CD14-positive monocyte (primary cell): ENCODE data around the gene IPO4. TPM values are rescaled to one million over a fixed set of nuclear protein-coding genes. Genes with fewer than 3 reads are reported as not detected.

ENCODE experiments used
- DNase-seq, 3 donors: peaks; one replicate each; pipeline ENCODE4 v3.0.0-alpha.2; 2011 to 2022
- H2AFZ ChIP-seq: 2 replicates; pipeline ENCODE4 v1.6.0; 2012; ENCODE audit warnings: mild to moderate bottlenecking, low read depth, low read length, inconsistent platforms; ENCODE audit not compliant: insufficient read depth, poor library complexity, severe bottlenecking
- H3K27ac ChIP-seq, 2 donors: 1 replicate in 1 of 2; 2 replicates in 1 of 2; pipeline ENCODE4 v1.5.1; 2012 to 2013; ENCODE audit warnings: low read length in 2 of 2, control low read depth in 1 of 2, inconsistent platforms in 1 of 2, low read depth in 1 of 2, mild to moderate bottlenecking in 1 of 2
- H3K27me3 ChIP-seq, 2 donors: one replicate each; pipeline versions ENCODE4 v1.6.0 to v1.6.1; 2011 to 2013; ENCODE audit warnings: low read length in 2 of 2; ENCODE audit not compliant: control insufficient read depth in 2 of 2, insufficient read depth in 2 of 2
- H3K36me3 ChIP-seq, 2 donors: replicated peaks in 1 of 2; 1 replicate in 1 of 2; 2 replicates in 1 of 2; pipeline versions ENCODE4 v1.5.1 to v1.6.1; 2012 to 2013; ENCODE audit warnings: low read length in 2 of 2, control low read depth in 1 of 2, inconsistent platforms in 1 of 2, mild to moderate bottlenecking in 1 of 2; ENCODE audit not compliant: insufficient read depth in 2 of 2, control insufficient read depth in 1 of 2
- H3K4me1 ChIP-seq, 2 donors: 1 replicate in 1 of 2; 2 replicates in 1 of 2; pipeline versions ENCODE4 v1.5.1 to v1.6.1; 2012 to 2013; ENCODE audit warnings: low read length in 2 of 2, control low read depth in 1 of 2, inconsistent platforms in 1 of 2, mild to moderate bottlenecking in 1 of 2, moderate library complexity in 1 of 2; ENCODE audit not compliant: insufficient read depth in 2 of 2, control insufficient read depth in 1 of 2
- H3K4me2 ChIP-seq: replicated peaks from 2 replicates; pipeline ENCODE3; 2012; ENCODE audit warnings: low read length, moderate library complexity, mild to moderate bottlenecking; ENCODE audit not compliant: poor library complexity, severe bottlenecking; ENCODE audit errors: extremely low read depth
- H3K4me3 ChIP-seq, 3 experiments: fragments of 200-600 bp in 1 of 3; sonication (generic) in 1 of 3; replicated peaks in 1 of 3; 1 replicate in 2 of 3; 2 replicates in 1 of 3; pipeline ENCODE4 v1.5.1; 2011 to 2013; ENCODE audit warnings: low read length in 3 of 3, mild to moderate bottlenecking in 3 of 3, control low read depth in 2 of 3, low read depth in 2 of 3, inconsistent platforms in 1 of 3, moderate library complexity in 1 of 3
- H3K79me2 ChIP-seq: 2 replicates; pipeline ENCODE4 v1.6.0; 2012; ENCODE audit warnings: mild to moderate bottlenecking, control low read depth, inconsistent platforms, low read length, moderate library complexity; ENCODE audit not compliant: insufficient read depth
- H3K9ac ChIP-seq: 2 replicates; pipeline ENCODE4 v1.6.0; 2017; ENCODE audit warnings: low read length, mild to moderate bottlenecking; ENCODE audit not compliant: insufficient read depth, poor library complexity, severe bottlenecking
- H3K9me3 ChIP-seq, 2 donors: replicated peaks in 1 of 2; 1 replicate in 1 of 2; 2 replicates in 1 of 2; pipeline versions ENCODE4 v1.5.1 to v1.6.1; 2012 to 2013; ENCODE audit warnings: low read length in 2 of 2, control low read depth in 1 of 2; ENCODE audit not compliant: control insufficient read depth in 1 of 2, insufficient read depth in 1 of 2
- H4K20me1 ChIP-seq: 2 replicates; pipeline ENCODE4 v1.6.0; 2012; ENCODE audit warnings: mild to moderate bottlenecking, low read length, control low read depth, moderate library complexity; ENCODE audit not compliant: insufficient read depth
- H3K27ac Mint-ChIP-seq, 7 donors: one replicate each; pipeline ENCODE4 v1.8.0; 2020; ENCODE audit warnings: mild to moderate bottlenecking in 7 of 7, mixed read lengths in 7 of 7, moderate library complexity in 6 of 7, inconsistent platforms in 2 of 7
- H3K27me3 Mint-ChIP-seq, 3 donors: one replicate each; pipeline ENCODE4 v1.8.0; 2021 to 2022; ENCODE audit warnings: low read depth in 3 of 3, mild to moderate bottlenecking in 3 of 3, mixed read lengths in 3 of 3, moderate library complexity in 3 of 3, inconsistent platforms in 1 of 3
- H3K36me3 Mint-ChIP-seq, 2 donors: one replicate each; pipeline ENCODE4 v1.8.0; 2020; ENCODE audit warnings: mixed read lengths in 2 of 2, inconsistent platforms in 1 of 2, mild to moderate bottlenecking in 1 of 2
- H3K4me1 Mint-ChIP-seq: one replicate; pipeline ENCODE4 v1.8.0; 2020; ENCODE audit warnings: mild to moderate bottlenecking, mixed read lengths
- H3K4me3 Mint-ChIP-seq, 2 donors: one replicate each; pipeline ENCODE4 v1.8.0; 2020; ENCODE audit warnings: mild to moderate bottlenecking in 2 of 2, mixed read lengths in 2 of 2, moderate library complexity in 1 of 2
- H3K9me3 Mint-ChIP-seq, 7 donors: one replicate each; pipeline ENCODE4 v1.8.0; 2020 to 2022; ENCODE audit warnings: mixed read lengths in 7 of 7, mild to moderate bottlenecking in 6 of 7, moderate library complexity in 6 of 7, inconsistent platforms in 2 of 7
- CTCF ChIP-seq: fragments of 200-600 bp; IDR thresholded peaks from one replicate; pipeline ENCODE4 v1.8.0; 2022; ENCODE audit warnings: antibody characterized with exemption, mild to moderate bottlenecking
- WGBS: methylation state at CpG from one replicate; pipeline ENCODE4 v1.1.5; 2013; ENCODE audit warnings: missing lambda C conversion rate; ENCODE audit not compliant: insufficient coverage; 5-methylcytosine and 5-hydroxymethylcytosine counted together
- intact Hi-C, 2 donors: fragments of 100-400 bp; cut with micrococcal nuclease; formaldehyde crosslinking; loops; one replicate each; pipeline versions ENCODE4 v1.15.0 to v1.15.1; 2023
- polyA plus RNA-seq, 3 donors: library from polyadenylated mRNA; depleted of rRNA in 1 of 3; unstranded in 2 of 3; stranded (reverse) in 1 of 3; fragments of 300-500 nt in 2 of 3; fragments of >200 nt in 1 of 3; fragmentation: Illumina TruSeq in 2 of 3; gene quantifications; 1 replicate in 2 of 3; 2 replicates in 1 of 3; pipeline ENCODE4 v1.2.3, GENCODE V29; 2012 to 2021

Gene IPO4
- polyA plus RNA-seq, 3 donors, result 4.1 to 14.2 (median 4.3) TPM

- H3K4me1 ChIP-seq, result peaks cover 42 to 56% of the 10 kb centered on the region in 2 donors
- H3K4me2 ChIP-seq, result no peak overlapping the region
- H3K27me3 Mint-ChIP-seq, result peaks cover 0 to 1% (median 0%) of the 10 kb centered on the region in 3 donors
- H3K9me3 ChIP-seq, result no peaks in the 10 kb centered on the region
- peaks cover 30 to 39% of the 10 kb centered on the region in 2 donors for H3K36me3 ChIP-seq
- no peak overlapping the region for H2AFZ ChIP-seq
- H4K20me1 ChIP-seq, result peaks cover 38% of the 10 kb centered on the region
- DNase-seq, result no peak
- peak overlapping the region in 4 of 7 donors; percentile 54 to 79 (median 66) for H3K27ac Mint-ChIP-seq
- peaks cover 39 to 42% of the 10 kb centered on the region in 2 donors for H3K36me3 Mint-ChIP-seq
- intact Hi-C loops, result loop anchor here in 1 of 2 donors (10.0 kb wide), 1 partner anchor 96 kb away; the partner anchor contains the start of genes GMPR2 and NEDD8
- H3K4me3 ChIP-seq, result no peak overlapping the region
- H3K27me3 ChIP-seq, result no peaks in the 10 kb centered on the region
- no peaks in the 10 kb centered on the region for H3K9me3 Mint-ChIP-seq
- H3K79me2 ChIP-seq, result peaks cover 56% of the 10 kb centered on the region
- no peak overlapping the region for H3K9ac ChIP-seq
- H3K4me1 Mint-ChIP-seq, result peaks cover 60% of the 10 kb centered on the region
- no peak overlapping the region for H3K4me3 Mint-ChIP-seq
- TF ChIP-seq CTCF, result no peak
- WGBS, result 95% methylated on average over 11 of the region's 13 CpGs
- H3K27ac ChIP-seq, result peak overlapping the region in 1 of 2 donors; percentile 3
Observed at GRCh38 chr14:24138396-24139271, 50.0 kb downstream of the IPO4 start.

GRCh38 chr14:24137529-24138395 lies 50.9 kb downstream of the IPO4 start:
- no peak for DNase-seq
- H3K27ac ChIP-seq, result peak overlapping the region in 1 of 2 donors; percentile 94
- H3K9ac ChIP-seq, result no peak overlapping the region
- H3K4me3 Mint-ChIP-seq, result peak overlapping the region in 1 of 2 donors; percentile 93
- peak overlapping the region in 6 of 7 donors; percentile 33 to 94 (median 89) for H3K27ac Mint-ChIP-seq
- peaks cover 42 to 56% of the 10 kb centered on the region in 2 donors for H3K4me1 ChIP-seq
- H3K9me3 Mint-ChIP-seq, result peaks cover 0 to under 1% (median 0%) of the 10 kb centered on the region in 7 donors
- intact Hi-C loops, result loop anchor here in 1 of 2 donors (10.0 kb wide), 1 partner anchor 97 kb away; the partner anchor contains the start of genes GMPR2 and NEDD8
- peaks cover 58% of the 10 kb centered on the region for H3K4me1 Mint-ChIP-seq
- H3K27me3 Mint-ChIP-seq, result peaks cover 0 to 1% (median 0%) of the 10 kb centered on the region in 3 donors
- H3K36me3 Mint-ChIP-seq, result peaks cover 34% of the 10 kb centered on the region in 2 donors
- H3K4me2 ChIP-seq, result peak overlapping the region; percentile 82
- peaks cover 26 to 30% of the 10 kb centered on the region in 2 donors for H3K36me3 ChIP-seq
- TF ChIP-seq CTCF, result no peak
- no peak overlapping the region for H2AFZ ChIP-seq
- no peaks in the 10 kb centered on the region for H3K27me3 ChIP-seq
- H4K20me1 ChIP-seq, result peaks cover 38% of the 10 kb centered on the region
- 87% methylated on average over 4 of the region's 8 CpGs for WGBS
- no peaks in the 10 kb centered on the region for H3K9me3 ChIP-seq
- H3K4me3 ChIP-seq, result peak overlapping the region in 1 of 3 experiments; percentile 97
- H3K79me2 ChIP-seq, result peaks cover 51% of the 10 kb centered on the region
